SK-N-SH treated with all-trans-retinoic acid at 6 μM for 48 hours (cell line): ENCODE measurements around the gene EPS8.

Experiments
- ATAC-seq: fragments of 200-7000 bp; cut with Tn5 transposase; 3 replicates; pipeline ENCODE4 v1.9.1; 2020; ENCODE audit warnings: mild to moderate bottlenecking, moderate library complexity
- ARNTL ChIP-seq: fragments of 450-650 bp; formaldehyde crosslinking; IDR thresholded peaks from 2 replicates; pipeline ENCODE4 v1.5.0; 2020; ENCODE audit warnings: low read depth, mild to moderate bottlenecking, moderate library complexity, borderline replicate concordance
- BACH2 ChIP-seq: fragments of 250-450 bp; sonication (Bioruptor Pico); IDR thresholded peaks from 2 replicates; pipeline ENCODE4 v1.9.0; 2021; ENCODE audit warnings: mild to moderate bottlenecking, borderline replicate concordance
- GLIS3 ChIP-seq: fragments of 250-450 bp; sonication (Bioruptor Pico); IDR thresholded peaks from 2 replicates; pipeline ENCODE4 v1.5.0; 2020; ENCODE audit warnings: mild to moderate bottlenecking, moderate library complexity
- ISL1 ChIP-seq: fragments of 250-450 bp; sonication (Bioruptor Pico); IDR thresholded peaks from 2 replicates; pipeline ENCODE4 v2.1.2; 2022; ENCODE audit warnings: mild to moderate bottlenecking, moderate library complexity
- OSR1 ChIP-seq: fragments of 250-450 bp; sonication (Bioruptor Pico); IDR thresholded peaks from 2 replicates; pipeline ENCODE4 v1.8.0; 2022; ENCODE audit warnings: moderate library complexity, mild to moderate bottlenecking, inconsistent platforms
- PPARA ChIP-seq: fragments of 250-450 bp; sonication (Bioruptor Pico); IDR thresholded peaks from 2 replicates; pipeline ENCODE4 v1.5.0; 2020; ENCODE audit warnings: mild to moderate bottlenecking, borderline replicate concordance
- RARB ChIP-seq: fragments of 250-450 bp; sonication (Bioruptor Pico); IDR thresholded peaks from 2 replicates; pipeline ENCODE4 v1.8.0; 2021; ENCODE audit warnings: mild to moderate bottlenecking, moderate library complexity
- SNAI2 ChIP-seq: fragments of 250-450 bp; sonication (Bioruptor Pico); IDR thresholded peaks from 2 replicates; pipeline ENCODE4 v1.5.0; 2020; ENCODE audit warnings: mild to moderate bottlenecking, moderate library complexity
- TCF4 ChIP-seq: fragments of 250-450 bp; sonication (Bioruptor Pico); IDR thresholded peaks from 2 replicates; pipeline ENCODE4 v1.8.0; 2021; ENCODE audit warnings: mild to moderate bottlenecking, moderate library complexity, borderline replicate concordance
- TOX ChIP-seq: fragments of 250-450 bp; sonication (Bioruptor Pico); IDR thresholded peaks from 2 replicates; pipeline ENCODE4 v1.8.0; 2021; ENCODE audit warnings: mild to moderate bottlenecking, moderate library complexity, borderline replicate concordance
- ZC3H10 ChIP-seq: fragments of 250-450 bp; sonication (Bioruptor Pico); IDR thresholded peaks from 2 replicates; pipeline ENCODE4 v1.5.1; 2021; ENCODE audit warnings: mild to moderate bottlenecking, moderate library complexity
- ZFP3 ChIP-seq: fragments of 250-450 bp; sonication (Bioruptor Pico); IDR thresholded peaks from 2 replicates; pipeline ENCODE4 v1.5.0; 2020; ENCODE audit warnings: mild to moderate bottlenecking, moderate library complexity
- ZFP30 ChIP-seq: fragments of 450-650 bp; formaldehyde crosslinking; IDR thresholded peaks from 2 replicates; pipeline ENCODE4 v1.5.0; 2022; ENCODE audit warnings: mild to moderate bottlenecking, moderate library complexity
- ZNF565 ChIP-seq: fragments of 450-650 bp; formaldehyde crosslinking; conservative IDR thresholded peaks from 2 replicates; pipeline ENCODE4 v1.5.0; 2020; ENCODE audit warnings: low read depth, mild to moderate bottlenecking, moderate library complexity
- ZNF70 ChIP-seq: fragments of 450-650 bp; formaldehyde crosslinking; IDR thresholded peaks from 2 replicates; pipeline ENCODE4 v1.5.0; 2020; ENCODE audit warnings: mild to moderate bottlenecking, moderate library complexity
- ZNF8 ChIP-seq: fragments of 450-650 bp; formaldehyde crosslinking; IDR thresholded peaks from 2 replicates; pipeline ENCODE4 v1.5.0; 2020; ENCODE audit warnings: mild to moderate bottlenecking, moderate library complexity
- TF ChIP-seq, protein P1 (sequence below): fragments of 250-450 bp; sonication (Bioruptor Pico); IDR thresholded peaks from 2 replicates; pipeline ENCODE4 v1.5.1; 2021; ENCODE audit warnings: mild to moderate bottlenecking, moderate library complexity
- TF ChIP-seq, protein P2 (sequence below): fragments of 250-450 bp; sonication (Bioruptor Pico); IDR thresholded peaks from 2 replicates; pipeline ENCODE4 v1.5.1; 2020; ENCODE audit warnings: low read depth, mild to moderate bottlenecking, moderate library complexity
- TF ChIP-seq, protein P3 (sequence below): fragments of 250-450 bp; sonication (Bioruptor Pico); IDR thresholded peaks from 2 replicates; pipeline ENCODE4 v1.8.0; 2020; ENCODE audit warnings: mild to moderate bottlenecking, moderate library complexity, borderline replicate concordance
- TF ChIP-seq, protein P4 (sequence below): fragments of 250-450 bp; sonication (Bioruptor Pico); IDR thresholded peaks from 2 replicates; pipeline ENCODE4 v1.8.0; 2021; ENCODE audit warnings: low read depth, mild to moderate bottlenecking, moderate library complexity, borderline replicate concordance
- TF ChIP-seq, protein P5 (sequence below): fragments of 250-450 bp; sonication (Bioruptor Pico); IDR thresholded peaks from 2 replicates; pipeline ENCODE4 v1.5.0; 2020; ENCODE audit warnings: mild to moderate bottlenecking, moderate library complexity

The EPS8 gene

GRCh38 chr12:15783288-15783687, 5.9 kb downstream of the EPS8 start:
- ATAC-seq: no peak
- TF ChIP-seq RARB (CRISPR knock-in tag): no peak
- TF ChIP-seq, protein P1, sequence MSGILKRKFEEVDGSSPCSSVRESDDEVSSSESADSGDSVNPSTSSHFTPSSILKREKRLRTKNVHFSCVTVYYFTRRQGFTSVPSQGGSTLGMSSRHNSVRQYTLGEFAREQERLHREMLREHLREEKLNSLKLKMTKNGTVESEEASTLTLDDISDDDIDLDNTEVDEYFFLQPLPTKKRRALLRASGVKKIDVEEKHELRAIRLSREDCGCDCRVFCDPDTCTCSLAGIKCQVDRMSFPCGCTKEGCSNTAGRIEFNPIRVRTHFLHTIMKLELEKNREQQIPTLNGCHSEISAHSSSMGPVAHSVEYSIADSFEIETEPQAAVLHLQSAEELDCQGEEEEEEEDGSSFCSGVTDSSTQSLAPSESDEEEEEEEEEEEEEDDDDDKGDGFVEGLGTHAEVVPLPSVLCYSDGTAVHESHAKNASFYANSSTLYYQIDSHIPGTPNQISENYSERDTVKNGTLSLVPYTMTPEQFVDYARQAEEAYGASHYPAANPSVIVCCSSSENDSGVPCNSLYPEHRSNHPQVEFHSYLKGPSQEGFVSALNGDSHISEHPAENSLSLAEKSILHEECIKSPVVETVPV: no peak
- no peak for TF ChIP-seq ZNF8 (CRISPR knock-in tag)
- TF ChIP-seq, all 23 proteins: peak for 0

DNA sequence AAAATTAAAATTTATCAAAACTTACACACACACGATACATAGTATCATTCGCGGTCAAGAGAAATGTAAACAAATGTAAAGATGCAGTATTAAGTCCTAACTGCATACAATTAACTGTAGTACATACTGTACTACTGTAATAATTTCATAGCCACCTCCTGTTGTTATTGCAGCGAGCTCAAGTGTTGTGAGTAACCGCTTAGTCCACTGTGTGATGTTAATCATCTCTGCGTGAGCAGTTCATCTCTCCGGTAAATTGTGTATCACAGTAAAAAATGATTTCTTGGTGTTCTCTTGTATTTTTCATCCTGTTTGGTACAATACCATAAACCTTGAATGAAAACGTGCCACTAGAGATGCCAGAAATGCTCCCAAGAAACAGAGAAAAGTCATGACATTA, 6.5 kb downstream of the EPS8 start:
- no peak for ATAC-seq

DNA sequence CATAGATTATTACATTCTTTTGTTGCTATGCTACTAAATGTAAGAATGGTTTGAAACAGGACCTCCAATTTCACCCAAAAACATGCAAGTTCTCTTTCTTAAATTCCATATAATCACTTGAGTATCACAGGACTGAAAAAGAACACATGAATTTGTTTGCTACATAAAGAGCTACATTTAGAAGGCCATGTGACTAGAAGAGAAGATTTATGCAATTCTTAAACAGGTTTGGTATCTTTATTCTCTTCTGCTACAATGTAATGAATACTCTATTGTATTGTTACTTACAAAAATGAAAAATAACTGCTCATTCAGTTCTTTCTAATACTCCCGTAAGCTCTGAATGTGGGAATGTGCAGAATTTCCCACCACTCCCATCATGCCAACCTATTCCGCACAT, 9.3 kb downstream of the EPS8 start:
- no peak; the same call in 2 of the 3 replicates for ATAC-seq
- TF ChIP-seq RARB (CRISPR knock-in tag) (no peak), ZNF70 (CRISPR knock-in tag) (no peak), BACH2 (no peak), TCF4 (CRISPR knock-in tag) (no peak), PPARA (CRISPR knock-in tag) (no peak), ZNF8 (CRISPR knock-in tag) (no peak), ZNF565 (CRISPR knock-in tag) (no peak)
- TF ChIP-seq, protein P2, sequence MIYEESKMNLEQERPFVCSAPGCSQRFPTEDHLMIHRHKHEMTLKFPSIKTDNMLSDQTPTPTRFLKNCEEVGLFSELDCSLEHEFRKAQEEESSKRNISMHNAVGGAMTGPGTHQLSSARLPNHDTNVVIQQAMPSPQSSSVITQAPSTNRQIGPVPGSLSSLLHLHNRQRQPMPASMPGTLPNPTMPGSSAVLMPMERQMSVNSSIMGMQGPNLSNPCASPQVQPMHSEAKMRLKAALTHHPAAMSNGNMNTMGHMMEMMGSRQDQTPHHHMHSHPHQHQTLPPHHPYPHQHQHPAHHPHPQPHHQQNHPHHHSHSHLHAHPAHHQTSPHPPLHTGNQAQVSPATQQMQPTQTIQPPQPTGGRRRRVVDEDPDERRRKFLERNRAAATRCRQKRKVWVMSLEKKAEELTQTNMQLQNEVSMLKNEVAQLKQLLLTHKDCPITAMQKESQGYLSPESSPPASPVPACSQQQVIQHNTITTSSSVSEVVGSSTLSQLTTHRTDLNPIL: no peak
- TF ChIP-seq, all 23 proteins: peak for 0

More for the DNA sequence above, 6.5 kb downstream of the EPS8 start:
- TF ChIP-seq RARB (CRISPR knock-in tag) (no peak), BACH2 (no peak), ZC3H10 (CRISPR knock-in tag) (no peak), OSR1 (no peak), ZNF8 (CRISPR knock-in tag) (no peak), ISL1 (CRISPR knock-in tag) (no peak), ARNTL (CRISPR knock-in tag) (no peak), GLIS3 (CRISPR knock-in tag) (no peak), ZNF70 (CRISPR knock-in tag) (no peak), TOX (no peak), ZNF565 (CRISPR knock-in tag) (no peak), ZFP30 (CRISPR knock-in tag) (no peak), SNAI2 (CRISPR knock-in tag) (no peak), ZFP3 (CRISPR knock-in tag) (no peak), TCF4 (CRISPR knock-in tag) (no peak)
- TF ChIP-seq, protein P3, sequence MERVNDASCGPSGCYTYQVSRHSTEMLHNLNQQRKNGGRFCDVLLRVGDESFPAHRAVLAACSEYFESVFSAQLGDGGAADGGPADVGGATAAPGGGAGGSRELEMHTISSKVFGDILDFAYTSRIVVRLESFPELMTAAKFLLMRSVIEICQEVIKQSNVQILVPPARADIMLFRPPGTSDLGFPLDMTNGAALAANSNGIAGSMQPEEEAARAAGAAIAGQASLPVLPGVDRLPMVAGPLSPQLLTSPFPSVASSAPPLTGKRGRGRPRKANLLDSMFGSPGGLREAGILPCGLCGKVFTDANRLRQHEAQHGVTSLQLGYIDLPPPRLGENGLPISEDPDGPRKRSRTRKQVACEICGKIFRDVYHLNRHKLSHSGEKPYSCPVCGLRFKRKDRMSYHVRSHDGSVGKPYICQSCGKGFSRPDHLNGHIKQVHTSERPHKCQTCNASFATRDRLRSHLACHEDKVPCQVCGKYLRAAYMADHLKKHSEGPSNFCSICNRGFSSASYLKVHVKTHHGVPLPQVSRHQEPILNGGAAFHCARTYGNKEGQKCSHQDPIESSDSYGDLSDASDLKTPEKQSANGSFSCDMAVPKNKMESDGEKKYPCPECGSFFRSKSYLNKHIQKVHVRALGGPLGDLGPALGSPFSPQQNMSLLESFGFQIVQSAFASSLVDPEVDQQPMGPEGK (CRISPR knock-in tag): no peak
- TF ChIP-seq, protein P1: no peak
- TF ChIP-seq, protein P2: no peak
- TF ChIP-seq, protein P4, sequence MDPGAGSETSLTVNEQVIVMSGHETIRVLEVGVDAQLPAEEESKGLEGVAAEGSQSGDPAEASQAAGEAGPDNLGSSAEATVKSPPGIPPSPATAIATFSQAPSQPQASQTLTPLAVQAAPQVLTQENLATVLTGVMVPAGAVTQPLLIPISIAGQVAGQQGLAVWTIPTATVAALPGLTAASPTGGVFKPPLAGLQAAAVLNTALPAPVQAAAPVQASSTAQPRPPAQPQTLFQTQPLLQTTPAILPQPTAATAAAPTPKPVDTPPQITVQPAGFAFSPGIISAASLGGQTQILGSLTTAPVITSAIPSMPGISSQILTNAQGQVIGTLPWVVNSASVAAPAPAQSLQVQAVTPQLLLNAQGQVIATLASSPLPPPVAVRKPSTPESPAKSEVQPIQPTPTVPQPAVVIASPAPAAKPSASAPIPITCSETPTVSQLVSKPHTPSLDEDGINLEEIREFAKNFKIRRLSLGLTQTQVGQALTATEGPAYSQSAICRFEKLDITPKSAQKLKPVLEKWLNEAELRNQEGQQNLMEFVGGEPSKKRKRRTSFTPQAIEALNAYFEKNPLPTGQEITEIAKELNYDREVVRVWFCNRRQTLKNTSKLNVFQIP (CRISPR knock-in tag): no peak
- TF ChIP-seq, protein P5, sequence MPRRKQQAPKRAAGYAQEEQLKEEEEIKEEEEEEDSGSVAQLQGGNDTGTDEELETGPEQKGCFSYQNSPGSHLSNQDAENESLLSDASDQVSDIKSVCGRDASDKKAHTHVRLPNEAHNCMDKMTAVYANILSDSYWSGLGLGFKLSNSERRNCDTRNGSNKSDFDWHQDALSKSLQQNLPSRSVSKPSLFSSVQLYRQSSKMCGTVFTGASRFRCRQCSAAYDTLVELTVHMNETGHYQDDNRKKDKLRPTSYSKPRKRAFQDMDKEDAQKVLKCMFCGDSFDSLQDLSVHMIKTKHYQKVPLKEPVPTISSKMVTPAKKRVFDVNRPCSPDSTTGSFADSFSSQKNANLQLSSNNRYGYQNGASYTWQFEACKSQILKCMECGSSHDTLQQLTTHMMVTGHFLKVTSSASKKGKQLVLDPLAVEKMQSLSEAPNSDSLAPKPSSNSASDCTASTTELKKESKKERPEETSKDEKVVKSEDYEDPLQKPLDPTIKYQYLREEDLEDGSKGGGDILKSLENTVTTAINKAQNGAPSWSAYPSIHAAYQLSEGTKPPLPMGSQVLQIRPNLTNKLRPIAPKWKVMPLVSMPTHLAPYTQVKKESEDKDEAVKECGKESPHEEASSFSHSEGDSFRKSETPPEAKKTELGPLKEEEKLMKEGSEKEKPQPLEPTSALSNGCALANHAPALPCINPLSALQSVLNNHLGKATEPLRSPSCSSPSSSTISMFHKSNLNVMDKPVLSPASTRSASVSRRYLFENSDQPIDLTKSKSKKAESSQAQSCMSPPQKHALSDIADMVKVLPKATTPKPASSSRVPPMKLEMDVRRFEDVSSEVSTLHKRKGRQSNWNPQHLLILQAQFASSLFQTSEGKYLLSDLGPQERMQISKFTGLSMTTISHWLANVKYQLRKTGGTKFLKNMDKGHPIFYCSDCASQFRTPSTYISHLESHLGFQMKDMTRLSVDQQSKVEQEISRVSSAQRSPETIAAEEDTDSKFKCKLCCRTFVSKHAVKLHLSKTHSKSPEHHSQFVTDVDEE (CRISPR knock-in tag): no peak
